GM21717 (cell line): ENCODE data around the gene FZD8.
"Not testable (repeated sequence)": the region's sequence is repeated elsewhere in the genome, so short reads cannot be mapped to it uniquely, and the experiment has no call there.

Source experiments
- ATAC-seq: cut with Tn5 transposase; IDR thresholded peaks from one replicate; pipeline ENCODE4 v1.9.1; 2021; ENCODE audit warnings: mild to moderate bottlenecking, moderate library complexity; ENCODE audit not compliant: unreplicated experiment

Gene FZD8

GRCh38 chr10:35642035-35642792 lies at the start of gene FZD8:
Gene FZD8, minus strand, starts transcription at chr10:35642296. Its CDS starts 867 bp downstream, at chr10:35641429.
- ATAC-seq, result peak; percentile 95

- ATAC-seq, result no peak
These were observed 49.6 kb upstream of the FZD8 start for GRCh38 chr10:35691522-35692236.

- ATAC-seq, result no peak
These were observed 48.4 kb upstream of the FZD8 start for GRCh38 chr10:35690534-35690933.

- not testable (repeated sequence) for ATAC-seq
These were observed 43.8 kb upstream of the FZD8 start for GRCh38 chr10:35685858-35686257.

GRCh38 chr10:35685402-35685801 lies 43.3 kb upstream of the FZD8 start:
- ATAC-seq, result no peak

- ATAC-seq, result no peak
These were observed 42.5 kb upstream of the FZD8 start for GRCh38 chr10:35684586-35684985.

- ATAC-seq, result no peak
These were observed 33.8 kb upstream of the FZD8 start for GRCh38 chr10:35675846-35676245.

GRCh38 chr10:35674843-35675242 lies 32.7 kb upstream of the FZD8 start:
- ATAC-seq, result no peak

GRCh38 chr10:35668865-35669650 lies 27.0 kb upstream of the FZD8 start:
- ATAC-seq, result no peak

- ATAC-seq, result no peak
These were observed 25.9 kb upstream of the FZD8 start for GRCh38 chr10:35667971-35668370.

GRCh38 chr10:35667270-35667889 lies 25.3 kb upstream of the FZD8 start:
- no peak for ATAC-seq

- no peak for ATAC-seq
These were observed 19.1 kb upstream of the FZD8 start for GRCh38 chr10:35661236-35661635.

- no peak for ATAC-seq
These were observed 17.4 kb upstream of the FZD8 start for GRCh38 chr10:35659456-35659855.

- no peak for ATAC-seq
These were observed 15.5 kb upstream of the FZD8 start for GRCh38 chr10:35657621-35658020.

- no peak for ATAC-seq
These were observed 10.7 kb upstream of the FZD8 start for GRCh38 chr10:35652824-35653223.

GRCh38 chr10:35650894-35651293 lies 8.8 kb upstream of the FZD8 start:
- no peak for ATAC-seq

- ATAC-seq, result no peak
These were observed 2.2 kb upstream of the FZD8 start for GRCh38 chr10:35644050-35644950.

- no peak for ATAC-seq
These were observed 1.3 kb upstream of the FZD8 start for GRCh38 chr10:35643151-35644049.

- ATAC-seq, result no peak
These were observed 658 bp upstream of the FZD8 start for GRCh38 chr10:35642793-35643114.
